Embryonic facial prominence (tissue), 1 donor: ENCODE data around the gene EPHA10.

Experiments
- DNase-seq: peaks from one replicate; pipeline ENCODE4 v3.0.0-alpha.2; 2016; ENCODE audit errors: extremely low spot score

EPHA10 gene

GRCh38 chr1:37734629-37735591, 30.0 kb downstream of the EPHA10 start:
- DNase-seq: no peak

GRCh38 chr1:37732111-37732780, 32.7 kb downstream of the EPHA10 start:
- no peak for DNase-seq

GRCh38 chr1:37731312-37732019, 33.5 kb downstream of the EPHA10 start:
- DNase-seq: no peak

DNA sequence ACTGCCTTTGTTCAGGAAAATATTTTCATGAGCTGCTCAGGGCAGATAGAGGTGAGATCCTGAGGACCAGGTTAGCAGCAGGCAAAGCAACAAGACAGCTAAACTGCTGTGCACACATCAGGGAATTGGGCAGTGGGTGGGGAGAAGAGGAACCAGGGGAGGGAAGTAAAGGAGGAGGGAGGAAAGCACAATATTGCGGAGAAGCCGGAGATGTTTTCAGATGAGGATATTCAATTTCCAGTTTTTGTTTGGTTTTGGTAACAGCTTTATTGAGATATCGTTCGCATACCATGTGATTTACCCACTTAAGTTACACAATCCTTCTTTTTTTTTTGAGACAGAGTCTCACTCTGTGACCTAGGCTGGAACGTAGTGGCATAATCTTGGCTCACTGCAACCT, 34.5 kb downstream of the EPHA10 start:
- DNase-seq: no peak

DNA sequence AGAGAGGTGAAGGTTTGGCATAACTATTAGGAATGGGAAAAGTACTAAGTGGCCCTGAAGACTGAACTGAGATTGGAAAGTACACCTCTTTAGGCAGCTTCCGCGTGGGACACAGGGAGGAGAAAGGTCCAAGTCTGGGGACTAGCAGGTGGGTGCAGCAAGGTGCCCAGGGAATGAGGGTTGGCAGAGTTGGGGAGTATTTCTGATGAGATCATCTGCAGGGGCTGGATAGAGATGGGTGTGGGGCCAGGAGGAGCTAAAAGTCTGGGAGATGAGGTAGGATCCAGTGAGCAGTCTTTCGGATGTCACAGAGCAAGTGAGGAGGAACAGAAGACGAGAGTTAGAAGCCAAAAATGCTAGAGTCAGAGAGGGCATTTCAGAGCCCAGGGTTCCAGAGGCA, 36.5 kb downstream of the EPHA10 start:
- DNase-seq: no peak

DNA sequence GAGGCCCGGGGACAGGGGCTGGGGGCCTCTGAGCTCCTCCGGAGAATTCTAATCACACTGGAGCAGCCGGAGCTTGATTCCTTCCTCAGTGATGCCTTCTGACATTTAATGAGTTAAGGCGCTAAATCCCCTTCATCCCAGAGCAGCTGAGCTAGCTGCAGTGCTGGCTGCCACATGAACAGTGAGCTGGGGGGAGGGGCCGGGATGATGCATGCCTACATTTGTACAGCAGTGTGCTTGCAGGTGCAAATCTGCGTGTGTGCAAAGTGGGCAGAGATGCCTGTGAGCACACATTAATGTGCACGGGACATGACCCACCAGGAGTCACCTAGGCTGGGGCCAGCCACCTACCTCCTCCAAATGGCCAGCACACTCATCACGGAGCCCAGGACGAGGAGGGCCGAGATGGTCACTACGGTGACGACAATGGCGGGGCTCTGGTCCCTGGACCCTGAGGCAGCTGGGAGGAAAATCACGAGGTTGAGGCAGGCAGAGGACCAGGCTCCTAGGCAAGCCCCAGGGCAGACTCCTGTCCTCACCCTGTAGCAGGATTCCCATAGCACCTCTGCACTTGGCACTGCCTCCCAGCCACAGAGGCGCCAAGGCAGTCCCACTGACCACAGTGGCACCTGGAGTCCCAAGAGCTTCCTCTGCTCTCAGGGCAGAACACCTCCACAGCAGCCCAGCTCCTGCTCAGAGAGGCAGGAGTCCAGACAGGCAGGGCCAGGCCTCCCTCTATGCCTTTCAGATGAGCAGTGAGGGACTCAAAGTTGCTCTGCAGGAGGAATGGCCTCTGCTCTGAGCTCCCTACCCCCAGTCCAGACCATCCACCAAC, 38.0 kb downstream of the EPHA10 start:
- DNase-seq: no peak

GRCh38 chr1:37725851-37726613, 38.9 kb downstream of the EPHA10 start:
- DNase-seq: no peak

DNA sequence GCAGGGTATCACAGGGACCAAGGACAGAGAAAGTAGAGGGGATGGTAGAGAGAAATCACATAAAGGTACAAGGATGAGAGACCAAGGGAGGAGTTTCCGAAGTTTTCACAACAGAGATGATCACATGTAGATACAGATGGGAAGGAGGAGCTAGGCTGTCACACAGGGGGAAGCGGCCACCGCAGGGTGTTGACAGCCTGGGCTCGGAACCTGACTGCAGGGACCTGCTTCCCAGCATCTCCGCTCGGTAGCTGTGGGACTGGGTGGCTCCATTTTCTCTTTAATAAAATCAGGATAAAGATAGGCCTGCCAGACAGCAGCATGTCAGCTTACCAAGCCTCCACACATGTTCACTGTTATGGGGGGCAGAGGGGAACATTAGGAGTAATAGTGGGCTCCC, 40.3 kb downstream of the EPHA10 start:
- DNase-seq: no peak

- no peak for DNase-seq
These were observed 41.4 kb downstream of the EPHA10 start for GRCh38 chr1:37723390-37724078.

DNA sequence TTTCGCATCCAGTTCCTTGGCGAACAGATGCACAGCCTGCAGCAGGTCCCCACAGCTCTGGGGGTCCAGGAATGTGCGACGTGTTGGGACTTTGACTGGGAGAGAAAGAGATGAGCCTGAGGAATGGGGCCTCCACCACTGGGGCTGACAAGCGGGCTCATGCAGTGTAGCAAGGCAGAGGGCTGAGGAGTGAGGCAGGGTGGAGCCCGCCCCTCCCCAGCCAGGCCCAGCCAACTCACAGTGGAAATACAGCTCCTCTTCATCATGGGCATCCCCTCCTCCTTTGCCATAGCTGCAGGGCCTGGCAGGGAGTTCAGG, 41.9 kb downstream of the EPHA10 start:
- DNase-seq: no peak

- DNase-seq: no peak
These were observed 42.5 kb downstream of the EPHA10 start for GRCh38 chr1:37722181-37723071.

DNA sequence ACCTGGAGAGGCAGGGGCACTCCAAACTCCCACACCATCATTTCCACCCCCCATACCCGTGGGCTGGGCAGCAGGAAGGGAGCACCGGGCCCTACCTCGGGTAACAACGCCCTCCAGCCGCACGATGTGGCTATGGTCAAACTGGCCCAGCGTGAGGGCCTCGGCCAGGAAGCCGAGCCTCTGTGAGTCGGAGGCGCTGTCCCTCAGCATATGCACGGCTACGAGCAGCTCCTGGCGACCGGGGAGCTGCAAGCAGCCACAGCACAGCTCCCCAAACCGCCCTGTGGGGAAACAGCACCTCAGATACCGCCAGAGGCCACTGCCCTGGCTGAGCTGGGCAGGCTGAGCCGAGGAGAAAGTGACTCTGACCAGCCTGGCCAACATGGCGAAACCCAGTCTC, 43.4 kb downstream of the EPHA10 start:
- no peak for DNase-seq

GRCh38 chr1:37720231-37721130, 44.4 kb downstream of the EPHA10 start:
- no peak for DNase-seq

- no peak for DNase-seq
These were observed 45.2 kb downstream of the EPHA10 start for GRCh38 chr1:37719572-37720195.

GRCh38 chr1:37718901-37719571, 45.9 kb downstream of the EPHA10 start:
- DNase-seq: no peak

DNA sequence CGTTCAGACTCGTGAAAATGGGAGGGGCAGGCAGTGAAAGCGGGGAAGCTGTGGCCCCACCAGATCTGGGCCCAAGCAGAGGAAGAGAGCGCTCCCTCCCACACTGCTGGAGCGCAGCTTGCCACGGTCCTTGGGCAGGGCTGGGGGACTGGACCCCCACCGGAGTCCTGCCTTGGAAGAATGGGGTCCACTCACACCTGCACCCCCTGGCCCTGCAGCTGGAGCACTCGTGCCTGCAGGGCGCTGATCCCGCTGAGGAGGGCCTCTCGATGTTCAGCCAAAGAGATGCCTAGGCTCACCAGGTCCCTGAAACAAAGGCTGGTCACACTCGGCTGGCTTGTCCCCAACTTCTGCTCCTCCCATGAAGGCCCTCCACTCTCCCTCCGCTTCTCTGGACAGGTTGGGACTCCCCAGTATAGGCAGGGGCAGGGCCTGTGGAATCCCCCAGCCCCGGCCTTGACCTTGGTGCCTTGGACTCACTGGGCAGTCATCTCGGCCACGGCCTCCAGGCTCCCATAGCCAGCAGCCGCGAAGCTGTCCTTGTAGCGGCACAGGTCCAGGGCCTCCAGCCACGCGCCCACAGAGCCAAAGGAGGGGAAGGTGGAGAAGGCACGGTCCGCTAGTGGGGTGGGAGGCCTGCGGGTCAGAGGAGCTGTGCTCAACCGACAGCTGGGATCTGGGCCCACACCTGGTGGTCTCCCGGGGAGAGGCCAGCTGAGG, 46.6 kb downstream of the EPHA10 start:
- DNase-seq: no peak

DNA sequence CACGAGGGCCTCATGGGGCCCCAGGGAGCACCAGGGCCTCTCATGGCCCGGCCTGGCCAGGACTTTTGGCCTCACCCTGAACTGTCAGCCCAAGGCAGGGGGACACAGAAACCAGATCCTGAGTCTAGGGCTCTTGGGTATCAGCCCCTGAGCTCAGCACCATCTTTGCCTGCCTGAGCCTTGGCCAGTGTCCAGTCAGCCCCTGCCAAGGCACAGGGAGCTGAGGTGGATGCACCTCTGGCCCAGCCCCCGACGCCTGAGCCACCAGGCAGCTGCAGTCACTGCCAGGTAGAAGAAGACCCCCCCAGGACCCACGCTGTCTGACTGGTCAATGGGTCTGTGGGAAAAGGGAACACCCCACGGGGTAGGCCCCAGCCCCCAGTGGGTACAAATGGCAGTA, 47.3 kb downstream of the EPHA10 start:
- DNase-seq: no peak
